ENCODE data around the gene OTOA.
A peak's percentile ranks its signal among the peaks of the same experiment; 100 is the strongest.
"Not testable (repeated sequence)": the region's sequence is repeated elsewhere in the genome, so short reads cannot be mapped to it uniquely, and the experiment has no call there.

OTOA gene

GRCh38 chr16:21727344-21727743 is 63.6 kb downstream of the OTOA start:
- DNase-seq, result peak in 3 of 6 experiments; percentile 8 to 26 (median 23)

GRCh38 chr16:21731233-21731632 is 67.5 kb downstream of the OTOA start:
- not testable (repeated sequence) for DNase-seq

- DNase-seq, result not testable (repeated sequence)
Measured at GRCh38 chr16:21740637-21741036, 76.9 kb downstream of the OTOA start.

- DNase-seq, result not testable (repeated sequence)
Measured at GRCh38 chr16:21756192-21757079, 92.7 kb downstream of the OTOA start.

GRCh38 chr16:21757080-21757671 is 93.4 kb downstream of the OTOA start:
- DNase-seq, result not testable (repeated sequence)

- DNase-seq, result not testable (repeated sequence)
Measured at GRCh38 chr16:21768280-21768679, 104.5 kb downstream of the OTOA start.

- not testable (repeated sequence) for DNase-seq
Measured at GRCh38 chr16:21768810-21769209, 105.0 kb downstream of the OTOA start.

- not testable (repeated sequence) for DNase-seq
Measured at GRCh38 chr16:21769284-21769683, 105.5 kb downstream of the OTOA start.

GRCh38 chr16:21770584-21770983 is 106.8 kb downstream of the OTOA start:
- not testable (repeated sequence) for DNase-seq

GRCh38 chr16:21772547-21773206 is 108.9 kb downstream of the OTOA start:
- DNase-seq, result not testable (repeated sequence)

- not testable (repeated sequence) for DNase-seq
Measured at GRCh38 chr16:21773207-21773553, 109.4 kb downstream of the OTOA start.

GRCh38 chr16:21780525-21780924 is 116.8 kb downstream of the OTOA start:
- DNase-seq, result not testable (repeated sequence)

- not testable (repeated sequence) for DNase-seq
Measured at GRCh38 chr16:21790506-21790905, 126.7 kb downstream of the OTOA start.

GRCh38 chr16:21793310-21793709 is 129.5 kb downstream of the OTOA start:
- DNase-seq, result not testable (repeated sequence)

- DNase-seq, result not testable (repeated sequence)
Measured at GRCh38 chr16:21798601-21799000, 134.8 kb downstream of the OTOA start.

GRCh38 chr16:21801538-21802374 is 138.0 kb downstream of the OTOA start:
- DNase-seq, result peak in 1 of 6 experiments; percentile 7

- not testable (repeated sequence) for DNase-seq
Measured at GRCh38 chr16:21802375-21802663, 138.6 kb downstream of the OTOA start.
